GM19468 (cell line): ENCODE measurements around the gene PLA2G12B.

Source experiments
- ATAC-seq: cut with Tn5 transposase; IDR thresholded peaks from one replicate; pipeline ENCODE4 v1.9.1; 2021; ENCODE audit warnings: mild to moderate bottlenecking, moderate library complexity, moderate number of reproducible peaks; ENCODE audit not compliant: unreplicated experiment; ENCODE audit errors: extremely low read depth

Gene PLA2G12B

GRCh38 chr10:72895236-72895850 lies 59.3 kb downstream of the PLA2G12B start:
- ATAC-seq, result no peak

- no peak for ATAC-seq
Measured at GRCh38 chr10:72893136-72893798, 61.3 kb downstream of the PLA2G12B start, which contains the start of gene OIT3. Gene OIT3, plus strand, starts transcription at chr10:72893739. Its CDS starts 60 bp downstream, at chr10:72893799.

GRCh38 chr10:72890086-72890485 lies 64.5 kb downstream of the PLA2G12B start:
- no peak for ATAC-seq

GRCh38 chr10:72889391-72889831 lies 65.2 kb downstream of the PLA2G12B start:
- no peak for ATAC-seq

GRCh38 chr10:72888151-72888638 lies 66.4 kb downstream of the PLA2G12B start:
- no peak for ATAC-seq

GRCh38 chr10:72887043-72887442 lies 67.6 kb downstream of the PLA2G12B start:
- no peak for ATAC-seq

GRCh38 chr10:72886621-72887020 lies 68.0 kb downstream of the PLA2G12B start:
- no peak for ATAC-seq

- no peak for ATAC-seq
Measured at GRCh38 chr10:72885953-72886352, 68.7 kb downstream of the PLA2G12B start.
